GM12801 (cell line): Measurements from ENCODE around the gene KCP.

Experiments
- TF ChIP-seq, protein P1 (sequence below): IDR thresholded peaks from one replicate; pipeline ENCODE4 v1.5.1; 2011; ENCODE audit warnings: control low read depth; ENCODE audit not compliant: insufficient read length; ENCODE audit errors: extremely low read depth

The KCP gene

GRCh38 chr7:128948312-128948973, 37.9 kb upstream of the KCP start:
- TF ChIP-seq, protein P1, sequence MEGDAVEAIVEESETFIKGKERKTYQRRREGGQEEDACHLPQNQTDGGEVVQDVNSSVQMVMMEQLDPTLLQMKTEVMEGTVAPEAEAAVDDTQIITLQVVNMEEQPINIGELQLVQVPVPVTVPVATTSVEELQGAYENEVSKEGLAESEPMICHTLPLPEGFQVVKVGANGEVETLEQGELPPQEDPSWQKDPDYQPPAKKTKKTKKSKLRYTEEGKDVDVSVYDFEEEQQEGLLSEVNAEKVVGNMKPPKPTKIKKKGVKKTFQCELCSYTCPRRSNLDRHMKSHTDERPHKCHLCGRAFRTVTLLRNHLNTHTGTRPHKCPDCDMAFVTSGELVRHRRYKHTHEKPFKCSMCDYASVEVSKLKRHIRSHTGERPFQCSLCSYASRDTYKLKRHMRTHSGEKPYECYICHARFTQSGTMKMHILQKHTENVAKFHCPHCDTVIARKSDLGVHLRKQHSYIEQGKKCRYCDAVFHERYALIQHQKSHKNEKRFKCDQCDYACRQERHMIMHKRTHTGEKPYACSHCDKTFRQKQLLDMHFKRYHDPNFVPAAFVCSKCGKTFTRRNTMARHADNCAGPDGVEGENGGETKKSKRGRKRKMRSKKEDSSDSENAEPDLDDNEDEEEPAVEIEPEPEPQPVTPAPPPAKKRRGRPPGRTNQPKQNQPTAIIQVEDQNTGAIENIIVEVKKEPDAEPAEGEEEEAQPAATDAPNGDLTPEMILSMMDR, result no peak

GRCh38 chr7:128947854-128948253, 37.3 kb upstream of the KCP start:
- TF ChIP-seq, protein P1, result no peak

- TF ChIP-seq, protein P1, result no peak
These were observed 36.7 kb upstream of the KCP start for GRCh38 chr7:128946936-128947830.

- TF ChIP-seq, protein P1, result no peak
These were observed 35.3 kb upstream of the KCP start for GRCh38 chr7:128945668-128946366.

DNA sequence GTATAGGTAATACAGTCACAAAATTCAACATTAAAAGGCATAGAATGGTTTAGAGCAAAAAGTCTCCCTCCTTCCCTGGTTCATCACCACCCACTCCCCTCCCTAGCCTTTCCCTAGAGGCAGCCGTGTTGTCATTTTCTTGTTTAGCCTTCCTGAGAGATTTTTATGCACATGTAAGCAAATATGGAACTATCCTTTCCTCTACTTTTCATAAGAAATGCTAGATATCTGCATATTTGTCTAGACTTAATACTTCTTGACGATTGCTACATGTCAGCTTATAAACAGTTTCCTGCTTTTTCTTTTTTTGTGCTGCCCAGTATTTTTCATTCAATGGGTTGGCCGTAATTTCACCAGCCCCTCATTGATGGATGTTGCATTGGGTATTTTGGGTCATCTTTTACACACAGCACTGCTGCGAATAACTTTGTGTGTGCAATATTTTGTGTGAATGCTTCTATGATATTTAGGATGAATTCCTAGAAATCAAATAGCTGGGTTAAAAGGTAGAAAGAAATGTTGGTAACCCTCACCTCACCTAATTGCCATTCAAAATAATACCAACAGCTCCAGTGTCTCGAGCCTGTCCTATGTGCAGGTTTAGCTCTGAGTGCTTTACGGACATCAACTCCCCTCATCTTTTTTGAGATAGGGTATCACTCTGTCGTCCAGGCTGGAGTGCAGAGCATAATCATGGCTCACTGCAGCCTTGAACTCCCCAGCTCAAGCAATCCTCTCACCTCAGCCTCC, 34.2 kb upstream of the KCP start:
- TF ChIP-seq, protein P1, result no peak

DNA sequence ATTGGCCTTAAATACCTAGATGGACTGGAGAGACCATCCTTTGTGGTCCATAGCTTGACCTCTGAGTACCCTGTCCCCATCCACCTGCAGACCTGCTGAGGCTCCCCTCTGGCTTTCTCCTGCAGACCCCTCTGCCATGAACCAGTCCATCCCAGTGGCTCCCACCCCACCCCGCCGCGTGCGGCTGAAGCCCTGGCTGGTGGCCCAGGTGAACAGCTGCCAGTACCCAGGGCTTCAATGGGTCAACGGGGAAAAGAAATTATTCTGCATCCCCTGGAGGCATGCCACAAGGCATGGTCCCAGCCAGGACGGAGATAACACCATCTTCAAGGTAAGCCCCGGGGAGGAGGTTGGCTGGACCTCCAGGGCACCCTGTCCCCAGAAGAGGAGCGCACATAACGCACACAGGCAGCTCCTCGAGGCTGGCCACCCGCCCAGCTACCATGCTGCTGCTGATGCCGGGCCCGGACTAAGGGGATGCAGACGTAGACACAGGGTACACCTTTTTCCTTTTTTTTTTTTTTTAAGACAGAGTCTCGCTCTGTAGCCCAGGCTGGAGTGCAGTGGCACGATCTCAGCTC, 31.5 kb upstream of the KCP start:
- TF ChIP-seq, protein P1, result no peak
